Measurements from ENCODE around the gene RPL10.

GRCh38 chrX:154354516-154354915 is 43.7 kb upstream of the RPL10 start:
- no peak for TF ChIP-seq CTCF (IDR thresholded peaks at IDR 0.05 in 4 of 5, conservative IDR thresholded peaks at IDR 0.05 in 1 of 5)
- no peak for TF ChIP-seq POLR2A (IDR thresholded peaks at IDR 0.05)
